ENCODE results near the gene ERC2. TPM values are rescaled to one million over a fixed set of nuclear protein-coding genes. Genes with fewer than 3 reads are reported as not detected.

The ERC2 gene
- total and polyA plus RNA-seq, 2 of the 8 experiments (the other 6 are each of a cell fraction or from before 2014, with no cell fraction given), result 16.4 to 22.8 TPM

DNA sequence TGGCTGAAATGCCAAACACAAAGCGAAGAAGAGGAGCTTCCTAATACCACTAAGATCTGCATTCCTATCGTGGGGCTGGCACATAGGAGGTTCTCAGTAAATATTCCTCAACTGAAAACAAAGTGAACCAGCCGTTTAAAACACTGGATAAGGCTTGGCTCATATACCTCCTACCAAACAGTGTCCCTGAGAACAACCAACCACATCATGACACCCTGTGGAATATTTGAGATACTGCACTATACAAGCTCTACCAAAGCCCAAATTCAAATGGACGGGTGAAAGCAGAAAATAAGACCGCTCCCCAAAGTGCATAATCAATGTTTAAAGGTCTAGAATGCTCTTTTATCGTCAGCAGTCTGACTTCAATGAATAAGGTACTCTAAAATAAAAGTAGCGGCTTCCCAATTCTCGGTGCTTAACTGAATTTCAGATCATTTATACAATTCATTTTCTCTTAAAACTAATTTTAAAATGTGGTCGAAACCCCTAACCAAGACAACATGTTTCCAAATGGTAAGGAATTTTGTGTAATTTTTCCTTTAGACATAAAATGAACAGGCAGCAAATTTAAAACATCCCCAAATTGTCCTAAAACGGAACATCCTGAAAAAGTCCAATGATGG is 425.8 kb downstream of the ERC2 start:
- Histone ChIP-seq H3K56ac (replicated peaks; ENCODE audit: insufficient read length, low read depth, low read length) (no peak overlapping the region), H3K18ac (ENCODE audit: extremely low read depth, low read length) (no peak overlapping the region), H2BK12ac (ENCODE audit: low read depth, low read length) (no peak overlapping the region), H3K9me3 (ENCODE audit: insufficient read depth in 2 of 2, low read depth in 1 of 2, low read length in 1 of 2) (no peaks in the 10 kb centered on the region), H3K23ac (ENCODE audit: insufficient read length) (no peak overlapping the region), H3K36me3 (ENCODE audit: control insufficient read depth in 2 of 4, insufficient read depth in 4 of 4, low read length in 3 of 4) (no peaks in the 10 kb centered on the region), H2BK20ac (ENCODE audit: low read length) (no peak overlapping the region), H2AK5ac (ENCODE audit: low read depth, low read length) (no peak overlapping the region), H2BK15ac (ENCODE audit: low read length) (no peak overlapping the region), H3K4me3 (ENCODE audit: extremely low read depth in 1 of 4, insufficient read depth in 2 of 4, low read depth in 3 of 4, low read length in 4 of 4) (no peak overlapping the region), H3K4me2 (ENCODE audit: insufficient read depth in 1 of 2, low read depth in 2 of 2, low read length in 2 of 2) (no peak overlapping the region), H2BK120ac (replicated peaks; ENCODE audit: low read depth, low read length) (no peak overlapping the region), H4K91ac (replicated peaks; ENCODE audit: insufficient read length, low read length) (no peak overlapping the region), H3K4ac (replicated peaks; ENCODE audit: insufficient read length, low read depth, low read length) (no peak overlapping the region), H2AFZ (ENCODE audit: low read length) (no peak overlapping the region), H3K9ac (replicated peaks in 1 of 4; ENCODE audit: extremely low read depth in 1 of 4, low read depth in 3 of 4, low read length in 3 of 4) (no peak overlapping the region), H3K27ac (ENCODE audit: low read depth, low read length) (no peak overlapping the region), H2BK5ac (ENCODE audit: low read depth, low read length) (no peak overlapping the region), H3K14ac (ENCODE audit: insufficient read length) (no peak overlapping the region), H4K5ac (ENCODE audit: insufficient read length, low read depth, low read length) (no peak overlapping the region), H4K20me1 (replicated peaks in 1 of 2; ENCODE audit: control insufficient read depth in 1 of 2, insufficient read depth in 2 of 2, low read length in 2 of 2) (no peaks in the 10 kb centered on the region), H3K23me2 (ENCODE audit: low read depth, low read length) (no peaks in the 10 kb centered on the region), H4K8ac (ENCODE audit: extremely low read depth, insufficient read depth, low read length) (no peak overlapping the region), H3K79me1 (ENCODE audit: low read depth, low read length) (no peaks in the 10 kb centered on the region), H3K79me2 (ENCODE audit: control insufficient read depth in 1 of 2, insufficient read depth in 2 of 2, low read length in 2 of 2) (no peaks in the 10 kb centered on the region), H3K27me3 (replicated peaks in 1 of 4; ENCODE audit: control insufficient read depth in 3 of 4, extremely low read depth in 1 of 4, insufficient read depth in 3 of 4, low read length in 3 of 4) (no peaks in the 10 kb centered on the region), H3K4me1 (replicated peaks in 1 of 4; ENCODE audit: control insufficient read depth in 3 of 4, insufficient read depth in 4 of 4, low read length in 3 of 4) (no peaks in the 10 kb centered on the region; a peak in 1 of 7 replicates)
- WGBS, 2 experiments (ENCODE audit: extremely low coverage in 1 of 2, insufficient coverage in 1 of 2, insufficient read length in 1 of 2, insufficient replicate concordance in 2 of 2, low coverage in 1 of 2, low lambda C conversion rate in 2 of 2, missing lambda C conversion rate in 1 of 2), result 78% methylated on average over 10 of the region's 10 CpGs; no CpG with 5 or more reads in 1 of the 2 experiments
- ChIA-PET POLR2A (ENCODE audit: partially characterized antibody) (interaction anchor here (1.1 kb wide), 1 partner anchor 8 kb away, joined by 3 read pairs; no protein-coding TSS in a partner anchor), CTCF (ENCODE audit: partially characterized antibody) (interaction anchor here (0.7 to 2.8 kb wide), 24 partner anchors 9 to 715 kb away, joined by 3 to 13 read pairs (median 4); no protein-coding TSS in a partner anchor)
- no peak for DNase-seq (ENCODE audit: low read depth in 1 of 2, low spot score in 2 of 2)
- TF ChIP-seq CTCF (IDR thresholded peaks at IDR 0.05; ENCODE audit: control extremely low read depth in 1 of 3, insufficient read depth in 1 of 3, low read depth in 1 of 3, low read length in 3 of 3) (peak in 2 of 3 experiments; percentile 52 to 65; a peak in 3 of 4 replicates), RFX5 (IDR thresholded peaks at IDR 0.05; ENCODE audit: borderline replicate concordance, low read depth, low read length) (no peak), HDAC6 (IDR thresholded peaks at IDR 0.05; ENCODE audit: low read depth, low read length) (no peak), RAD21 (IDR thresholded peaks at IDR 0.05 in 1 of 2, conservative IDR thresholded peaks at IDR 0.05 in 1 of 2; ENCODE audit: low read depth in 2 of 2, low read length in 2 of 2) (peak; percentile 82 to 85), TEAD4 (IDR thresholded peaks at IDR 0.05; ENCODE audit: low read depth, low read length) (no peak), SIX5 (IDR thresholded peaks at IDR 0.05; ENCODE audit: low read depth, low read length) (no peak)
- FAIRE-seq, result peak; percentile 97

Measured in H1 (cell line).